M059J (cell line): ENCODE data around the gene ENDOV. TPM values are rescaled to one million over a fixed set of nuclear protein-coding genes. Genes with fewer than 3 reads are reported as not detected.
A peak's percentile ranks its signal among the peaks of the same experiment; 100 is the strongest.

Experiments
- DNase-seq: peaks from one replicate; pipeline ENCODE4 v3.0.0-alpha.2; 2012; ENCODE audit warnings: low read depth
- total RNA-seq: library from RNA; depleted of rRNA; stranded (reverse); fragments of >200 nt; shearing (Covaris generic); gene quantifications from 2 replicates; pipeline ENCODE4 v1.2.3, GENCODE V29; 2014

Gene ENDOV
- total RNA-seq, 1 experiment from 2014 or later: 18.8 TPM

DNA sequence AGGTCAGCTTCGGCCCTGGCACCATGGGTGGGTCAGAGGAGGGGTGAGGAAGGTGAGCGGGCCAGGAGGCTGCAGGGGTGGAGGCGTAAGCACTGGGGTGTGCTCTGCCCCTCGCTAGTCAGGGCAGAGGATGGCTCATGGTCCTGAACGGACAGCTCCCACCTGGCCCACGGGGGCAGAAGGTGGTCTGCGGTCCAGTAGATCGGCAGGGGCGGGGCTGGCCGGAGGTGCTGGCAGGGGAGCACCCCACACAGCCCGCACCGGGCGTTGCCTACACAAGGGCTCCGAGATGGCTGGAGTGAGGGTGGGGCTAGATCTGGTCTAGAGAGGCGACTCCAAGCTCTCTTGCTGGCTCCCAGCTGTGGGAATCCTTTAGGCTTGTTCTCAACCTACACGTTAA is 53.3 kb downstream of the ENDOV start:
- no peak for DNase-seq

DNA sequence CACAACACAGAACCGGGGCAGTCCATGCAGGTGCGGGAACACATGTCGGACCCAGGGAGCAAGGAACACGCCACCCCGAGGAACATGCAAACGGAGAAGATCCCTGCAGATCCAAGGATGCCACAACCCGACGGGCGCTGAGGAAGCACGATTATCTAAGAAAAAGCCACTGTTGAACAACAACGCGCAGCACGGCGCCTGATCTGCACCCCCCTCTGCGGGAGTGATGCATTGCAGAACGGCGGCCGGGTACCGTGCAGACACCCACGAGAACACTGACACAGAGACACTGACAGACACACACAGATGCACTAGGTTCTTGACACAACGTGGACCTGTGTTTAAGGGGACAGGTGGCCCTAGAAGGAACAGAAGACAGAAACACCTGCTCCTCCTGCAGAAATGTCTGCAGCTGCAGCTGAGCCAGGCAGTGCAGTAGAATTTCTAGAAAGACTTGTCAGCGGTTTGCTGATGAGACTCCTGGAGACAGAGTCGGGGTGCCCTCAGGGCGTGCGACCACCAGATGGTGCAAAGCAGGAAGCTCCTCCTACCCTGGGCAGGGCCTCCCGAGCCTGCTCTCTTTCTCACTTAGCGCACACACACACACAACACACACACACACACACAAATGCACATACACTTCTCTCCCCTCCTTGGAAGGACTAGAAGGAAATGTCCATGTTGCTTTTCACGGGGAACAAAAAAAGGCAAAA is 54.0 kb downstream of the ENDOV start:
- no peak for DNase-seq

DNA sequence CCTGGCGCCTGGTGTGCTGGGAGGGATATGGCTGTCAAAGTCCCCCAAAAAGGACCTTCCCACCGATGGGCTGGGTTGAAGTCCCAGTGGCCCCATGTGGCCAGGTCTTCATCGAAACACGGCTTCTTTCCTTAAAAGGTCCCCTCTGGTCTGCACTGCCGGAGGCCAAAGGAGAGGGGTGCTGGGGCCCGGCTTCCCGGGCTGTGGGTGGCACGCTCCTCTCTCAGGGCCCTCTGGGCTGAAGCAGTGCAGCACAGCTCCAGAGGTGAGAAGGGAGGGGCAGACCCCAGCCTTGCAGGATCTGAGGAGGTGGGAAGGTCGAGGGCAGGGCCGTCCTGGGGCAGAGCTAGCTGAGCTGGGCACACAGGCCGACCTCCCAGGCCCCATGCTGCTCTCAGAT is 54.7 kb downstream of the ENDOV start:
- no peak for DNase-seq

DNA sequence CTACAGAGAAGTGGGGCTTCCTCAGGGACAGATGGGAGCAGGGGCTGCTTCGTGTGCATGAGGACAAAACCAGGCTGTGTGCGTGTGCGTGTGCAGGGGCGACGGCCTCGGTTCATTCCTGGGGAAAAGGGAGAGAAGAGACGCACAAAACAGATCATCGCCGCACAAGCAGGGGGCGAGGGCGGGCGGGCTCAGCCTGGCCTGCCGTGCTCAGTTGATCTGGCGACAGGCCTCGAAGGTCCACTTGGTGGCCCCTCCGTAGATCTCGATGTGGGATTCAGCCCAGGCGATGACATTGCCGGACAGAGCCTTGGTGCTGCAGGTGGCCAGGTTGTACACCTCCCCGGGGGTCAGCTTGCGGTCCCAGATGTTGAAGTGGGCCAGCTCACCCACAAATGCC is 55.6 kb downstream of the ENDOV start:
- DNase-seq: no peak

DNA sequence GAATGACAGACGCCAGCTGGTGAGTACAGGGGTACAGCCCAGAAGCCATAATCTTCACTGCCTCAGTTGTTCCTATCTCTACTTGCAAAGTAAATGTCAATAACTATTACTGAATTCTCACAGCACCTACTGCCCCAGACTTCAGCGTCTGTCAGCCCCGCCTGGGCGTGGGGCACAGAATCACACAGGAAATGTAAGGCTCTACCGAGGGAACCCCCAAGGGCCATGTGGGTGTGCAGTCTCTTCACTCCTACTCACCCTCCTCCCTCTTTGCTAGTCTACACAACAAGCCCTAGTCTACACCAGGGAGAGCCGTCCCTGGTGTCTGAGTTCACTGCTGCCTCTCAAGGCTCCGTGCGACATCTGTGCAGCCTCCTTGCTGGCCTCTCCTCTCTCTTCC is 57.0 kb downstream of the ENDOV start:
- no peak for DNase-seq

DNA sequence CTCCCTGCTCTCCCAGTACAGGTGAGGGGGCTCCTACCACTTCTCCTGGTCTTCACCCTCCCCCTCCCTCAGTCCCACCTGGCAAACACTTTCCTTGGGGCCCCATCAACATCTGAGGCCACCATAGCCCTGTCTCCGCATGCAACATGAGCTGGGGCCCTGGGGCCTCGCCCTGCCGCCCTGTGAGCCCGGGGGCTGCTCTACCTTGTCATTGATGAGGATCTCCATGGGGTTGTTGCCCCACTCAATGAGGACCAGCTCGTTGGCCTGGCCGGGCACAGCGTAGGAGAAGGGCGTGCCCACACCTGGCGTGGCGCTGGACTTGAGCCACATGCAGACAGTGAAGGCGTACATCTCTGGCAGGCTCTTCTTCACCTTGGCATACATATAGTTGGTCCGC is 58.0 kb downstream of the ENDOV start:
- DNase-seq: no peak

DNA sequence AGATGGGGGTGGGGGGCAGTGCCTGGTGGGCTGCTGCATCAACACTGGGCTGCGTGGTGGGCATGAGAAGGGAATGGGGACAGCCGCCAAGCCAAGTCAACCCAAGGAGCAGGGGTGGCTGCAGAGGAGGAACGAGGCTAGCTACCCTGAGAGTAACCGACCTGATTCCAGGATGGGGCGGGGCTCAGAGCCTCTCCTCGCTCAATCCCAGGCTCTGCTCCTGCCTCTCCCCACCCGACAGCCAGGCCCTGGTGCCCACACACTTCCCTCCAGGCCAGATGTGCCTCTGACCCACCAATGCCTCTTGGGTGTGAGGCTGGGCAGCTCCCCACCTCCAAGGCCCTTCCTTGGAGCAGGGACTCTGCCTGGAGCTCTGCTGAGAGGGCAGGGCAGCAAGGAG is 58.7 kb downstream of the ENDOV start:
- DNase-seq: no peak

DNA sequence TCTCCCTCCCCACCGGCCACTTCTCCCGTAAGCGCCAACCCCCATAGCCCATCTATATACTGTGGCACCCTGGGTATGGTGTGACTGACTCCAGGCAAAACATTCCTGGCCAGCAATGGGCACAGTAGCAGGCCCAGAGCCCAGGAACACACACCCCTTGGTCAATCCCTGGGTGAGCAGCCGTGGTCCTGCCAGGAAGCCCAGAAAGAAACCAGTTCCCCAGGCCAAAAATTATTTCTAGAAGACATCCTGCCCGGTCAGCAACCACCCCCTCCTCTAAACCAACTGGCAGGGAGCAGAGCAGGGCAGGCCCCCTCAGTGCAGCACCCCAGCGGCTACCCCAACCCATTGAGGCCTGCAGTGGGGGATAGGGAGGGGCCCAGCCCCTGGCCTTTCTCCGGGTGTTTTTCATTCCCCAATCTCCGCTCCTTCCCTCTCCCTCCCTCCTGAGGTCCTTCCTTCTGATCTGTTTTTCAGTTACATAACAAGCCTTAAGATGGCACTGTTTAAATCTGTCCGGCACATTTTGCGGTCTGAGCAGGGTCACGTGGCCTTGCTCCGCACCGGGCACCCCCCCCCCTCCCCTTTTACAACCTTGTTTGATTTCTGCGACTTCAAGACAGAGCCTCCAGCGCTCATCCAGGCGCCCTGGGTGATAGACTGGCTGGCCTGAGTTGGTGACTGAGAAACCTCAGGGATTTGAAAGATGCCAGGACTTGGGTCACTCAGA is 59.4 kb downstream of the ENDOV start:
- DNase-seq: peak; percentile 61

DNA sequence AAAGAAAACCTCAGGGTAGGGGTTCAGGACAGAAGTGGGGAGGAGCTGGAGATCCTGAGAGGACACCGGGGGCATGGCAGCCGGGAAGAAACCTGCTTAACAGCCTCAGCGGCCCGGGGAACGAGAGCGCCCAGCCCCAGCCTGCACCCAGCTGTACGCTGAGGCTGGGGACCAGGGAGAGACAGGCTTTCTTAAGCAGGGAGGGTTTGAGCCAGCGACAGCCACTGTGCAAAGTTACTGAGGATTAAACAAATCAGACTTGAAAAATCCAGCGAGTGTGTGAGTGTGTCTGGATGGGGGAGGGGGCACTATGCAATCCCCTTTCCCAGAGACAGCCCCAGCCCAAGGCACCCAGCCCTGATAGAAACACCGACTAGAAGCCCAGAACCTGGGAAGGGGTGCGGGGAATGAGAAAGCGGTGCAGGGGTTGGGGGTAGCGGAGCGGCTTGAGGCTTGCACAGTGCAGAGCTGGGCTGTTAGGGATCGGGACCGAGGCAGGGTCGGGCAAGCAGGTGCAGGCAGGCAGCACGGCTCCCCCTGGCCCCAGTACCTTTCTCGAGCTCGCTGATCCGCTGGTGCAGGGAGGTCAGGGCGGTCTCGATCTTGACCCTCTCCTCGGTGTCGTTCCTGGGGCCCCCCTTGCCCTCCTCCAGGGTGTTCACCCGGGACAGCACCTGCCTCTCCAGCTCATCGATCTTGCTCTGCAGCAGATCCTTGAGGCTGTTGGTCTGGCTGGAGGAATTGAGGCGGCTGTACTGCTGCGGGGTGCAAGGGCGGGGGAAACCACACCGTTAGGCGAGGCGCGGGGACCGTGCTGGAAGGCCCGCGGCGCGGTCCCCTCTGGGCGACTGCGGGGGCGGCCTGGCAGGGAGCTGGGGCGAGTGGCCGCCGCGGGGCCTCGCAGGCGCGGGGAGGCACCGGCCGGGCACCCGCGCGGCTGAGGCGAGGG is 60.3 kb downstream of the ENDOV start:
- DNase-seq: no peak

DNA sequence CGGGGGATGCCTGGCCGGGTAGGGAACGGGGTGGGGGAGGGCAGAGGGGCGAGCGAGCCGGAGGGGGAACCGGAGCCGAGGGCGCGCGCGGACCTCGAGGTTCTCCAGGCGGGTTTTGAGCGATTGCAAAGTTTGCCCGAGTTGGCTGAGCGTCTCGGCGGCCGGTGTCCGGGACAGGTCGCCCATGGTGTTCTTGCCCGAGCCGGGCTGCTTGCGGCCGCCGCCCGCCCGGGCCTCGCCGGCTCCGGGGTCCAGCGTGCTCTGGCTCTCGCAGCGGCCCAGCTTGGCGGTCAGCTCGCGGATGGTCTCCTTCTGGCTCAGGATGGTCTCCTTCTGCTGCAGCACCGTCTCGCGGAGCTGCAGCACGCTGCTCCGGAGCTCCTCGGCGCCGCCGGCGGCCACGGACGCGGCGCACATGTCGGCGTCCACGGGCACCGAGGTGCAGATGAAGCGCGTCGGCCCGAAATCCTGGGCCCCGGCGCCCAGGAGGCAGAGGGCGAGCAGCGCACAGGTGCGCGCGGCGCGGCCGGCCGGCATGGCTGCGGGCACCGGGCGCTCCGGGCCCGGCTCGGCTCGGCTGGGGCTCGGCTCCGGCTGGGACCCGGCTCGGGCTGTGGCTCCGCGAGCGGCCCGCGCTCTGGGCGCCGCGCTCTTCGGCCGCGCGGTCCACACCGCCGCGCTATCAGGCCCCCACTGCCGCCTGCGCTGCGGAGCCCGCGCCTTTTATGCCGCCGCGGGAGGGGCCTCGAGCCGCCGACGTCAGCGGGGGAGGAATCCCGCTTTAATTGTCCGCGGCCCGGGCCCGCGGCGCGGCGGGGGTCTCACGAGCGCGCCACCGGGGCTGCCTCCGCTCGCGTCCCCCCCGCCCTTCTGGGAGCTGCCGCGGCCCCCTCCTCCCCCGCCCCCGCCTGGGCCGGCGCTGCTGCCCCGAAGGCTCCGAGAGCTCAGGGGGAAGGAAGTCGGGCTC is 61.2 kb downstream of the ENDOV start, which contains the start of gene NPTX1:
Gene NPTX1 (minus strand): TSS at position 698 of the 967 bp plus-strand sequence. CDS start 161 bp downstream, at position 537.
- peak; percentile 18 for DNase-seq

DNA sequence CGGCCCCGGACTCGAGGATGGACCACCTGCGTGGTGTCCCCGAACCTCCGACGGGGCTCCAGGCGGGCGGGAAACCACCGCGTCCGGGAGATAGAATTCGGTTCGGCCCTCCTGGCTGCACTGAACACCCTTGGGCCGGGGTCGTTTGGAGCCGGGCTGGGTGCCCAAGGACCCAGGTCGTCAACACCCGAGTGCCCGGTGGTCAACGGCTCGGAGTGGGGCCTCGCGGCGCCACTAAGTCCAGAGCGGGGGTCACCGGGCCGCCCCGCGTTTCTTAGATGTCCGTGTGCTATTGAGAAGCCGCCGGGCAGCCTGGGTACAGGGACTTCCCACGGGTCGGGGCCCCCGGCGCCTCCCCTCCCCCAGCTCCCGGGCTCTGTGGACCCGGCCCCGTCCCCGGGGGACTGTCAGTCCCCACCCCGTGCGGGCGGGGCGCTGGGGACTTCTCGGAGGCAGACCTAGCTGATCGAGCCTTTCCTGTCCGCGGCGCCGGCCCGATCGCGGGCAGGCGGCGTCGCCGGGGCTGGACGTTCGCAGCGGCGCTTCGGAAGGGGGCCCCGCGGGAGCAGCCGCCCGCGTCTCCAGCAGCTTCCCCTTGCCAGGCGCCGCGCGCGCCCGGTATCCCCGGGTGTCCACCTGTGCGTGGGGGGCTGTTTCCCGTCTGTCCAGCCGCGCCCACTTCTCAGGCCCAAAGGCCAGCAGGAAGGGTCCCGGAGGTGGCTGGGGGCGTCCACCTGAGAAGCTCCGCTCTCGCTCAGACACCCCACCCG is 62.1 kb downstream of the ENDOV start:
- DNase-seq: no peak

DNA sequence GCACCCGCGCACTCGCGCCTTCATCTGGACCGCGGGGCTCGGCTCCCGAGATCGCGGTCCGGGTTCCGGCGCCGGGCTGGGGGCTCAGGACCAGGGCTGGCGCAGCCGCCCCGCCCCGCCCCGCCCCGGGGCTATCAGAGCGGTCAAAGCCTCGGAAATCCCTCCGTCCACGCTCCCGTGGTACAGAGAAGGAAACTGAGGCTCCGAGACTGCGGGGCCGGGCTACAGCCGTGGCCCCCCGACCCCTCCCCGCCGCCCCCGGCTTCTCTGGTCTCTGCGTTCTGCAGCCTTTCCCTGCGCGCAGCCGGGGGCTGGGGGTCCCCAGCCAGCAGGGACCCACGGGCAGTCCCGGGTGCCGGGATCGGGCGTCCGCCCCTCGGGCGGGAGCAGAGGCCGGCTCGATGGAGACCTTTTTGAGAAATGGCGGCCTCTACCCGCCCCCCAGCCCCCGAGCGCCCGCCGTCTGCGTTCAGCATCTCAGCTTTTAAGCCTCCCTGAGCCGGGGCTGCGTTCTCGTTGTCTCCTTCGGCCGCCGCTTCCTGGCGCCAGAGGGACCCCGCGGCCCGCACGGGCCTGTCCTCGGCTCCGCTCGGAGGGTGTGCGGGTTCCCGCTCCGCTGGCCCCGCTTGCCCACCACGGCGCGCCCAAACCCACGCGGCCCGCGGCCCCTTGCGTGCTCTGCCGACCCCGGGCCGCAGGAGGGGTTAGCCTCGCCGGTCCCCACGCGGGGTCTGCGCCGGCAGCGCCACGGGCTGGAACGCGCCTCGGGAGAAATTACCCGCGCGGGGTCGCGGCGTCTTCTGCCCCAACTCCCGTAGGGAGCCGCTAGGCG is 62.9 kb downstream of the ENDOV start:
- no peak for DNase-seq

DNA sequence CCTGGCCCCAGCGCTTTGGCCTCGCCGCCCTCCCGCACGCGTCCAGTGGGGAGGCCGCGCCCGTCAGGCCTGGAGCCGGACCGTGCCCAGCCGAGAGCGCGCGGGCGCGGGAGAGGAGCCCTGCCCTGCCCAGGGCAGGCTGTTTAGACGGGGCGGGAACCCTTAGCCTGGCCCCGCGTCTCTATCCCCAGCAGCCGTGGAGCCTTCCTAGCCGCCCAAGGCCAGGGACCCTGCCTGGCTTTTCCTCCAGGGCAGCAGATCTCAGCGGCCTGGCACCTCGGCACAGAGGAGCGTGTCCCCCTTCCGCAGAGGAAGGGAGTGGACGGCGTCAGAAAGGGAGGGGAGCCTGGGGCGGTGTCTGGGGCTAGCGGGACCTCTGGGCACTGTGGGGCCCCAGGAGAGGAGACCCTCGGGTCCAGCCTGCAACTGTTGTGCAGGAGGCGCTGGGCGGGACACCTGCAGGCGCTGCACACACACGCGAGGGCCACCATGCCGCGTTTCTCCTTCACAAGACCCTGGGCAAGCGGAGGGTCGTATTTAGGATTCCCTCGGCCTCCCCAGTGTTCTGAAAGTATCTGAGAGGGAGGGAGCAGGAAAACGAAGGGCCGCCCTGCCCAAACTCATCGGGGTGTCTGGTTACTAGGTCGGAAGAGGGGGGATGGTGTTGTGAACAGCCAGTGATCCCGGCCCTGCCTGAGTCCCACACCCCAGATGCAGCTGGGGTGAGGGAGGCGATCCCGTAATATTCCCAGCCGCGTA is 63.7 kb downstream of the ENDOV start:
- DNase-seq: no peak

DNA sequence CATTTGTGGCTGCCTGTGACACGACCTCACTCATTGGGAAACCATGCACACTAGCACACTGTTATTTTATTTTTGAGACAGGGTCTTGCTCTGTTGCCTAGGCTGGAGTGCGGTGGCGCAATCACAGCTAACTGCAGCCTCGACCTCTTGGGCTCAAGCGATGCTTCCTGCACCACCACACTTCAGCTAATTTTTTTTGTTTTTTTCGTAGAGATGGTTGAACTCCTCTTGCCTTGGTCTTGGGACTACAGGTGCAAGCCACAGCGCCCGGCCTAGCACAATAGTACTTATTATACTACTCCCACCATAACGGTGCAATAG is 64.2 kb downstream of the ENDOV start:
- DNase-seq: no peak

DNA sequence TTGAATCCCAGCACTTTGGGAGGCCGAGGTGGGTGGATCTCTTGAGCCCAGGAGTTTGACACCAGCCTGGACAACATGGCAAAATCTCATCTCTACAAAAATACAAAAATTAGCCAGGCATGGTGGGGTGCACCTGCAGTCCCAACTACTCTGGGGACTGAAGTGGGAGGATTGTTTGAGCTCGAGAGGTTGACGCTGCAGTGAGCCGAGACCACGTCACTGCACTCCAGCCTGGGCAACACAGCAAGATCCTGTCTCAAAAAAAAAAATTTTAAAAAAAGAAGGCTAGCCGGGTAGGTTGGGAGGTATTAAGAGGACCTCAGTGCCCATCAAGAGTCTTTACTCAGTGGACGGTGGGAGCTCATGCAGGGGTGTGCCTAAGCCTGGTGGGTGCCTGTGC is 65.3 kb downstream of the ENDOV start:
- no peak for DNase-seq

DNA sequence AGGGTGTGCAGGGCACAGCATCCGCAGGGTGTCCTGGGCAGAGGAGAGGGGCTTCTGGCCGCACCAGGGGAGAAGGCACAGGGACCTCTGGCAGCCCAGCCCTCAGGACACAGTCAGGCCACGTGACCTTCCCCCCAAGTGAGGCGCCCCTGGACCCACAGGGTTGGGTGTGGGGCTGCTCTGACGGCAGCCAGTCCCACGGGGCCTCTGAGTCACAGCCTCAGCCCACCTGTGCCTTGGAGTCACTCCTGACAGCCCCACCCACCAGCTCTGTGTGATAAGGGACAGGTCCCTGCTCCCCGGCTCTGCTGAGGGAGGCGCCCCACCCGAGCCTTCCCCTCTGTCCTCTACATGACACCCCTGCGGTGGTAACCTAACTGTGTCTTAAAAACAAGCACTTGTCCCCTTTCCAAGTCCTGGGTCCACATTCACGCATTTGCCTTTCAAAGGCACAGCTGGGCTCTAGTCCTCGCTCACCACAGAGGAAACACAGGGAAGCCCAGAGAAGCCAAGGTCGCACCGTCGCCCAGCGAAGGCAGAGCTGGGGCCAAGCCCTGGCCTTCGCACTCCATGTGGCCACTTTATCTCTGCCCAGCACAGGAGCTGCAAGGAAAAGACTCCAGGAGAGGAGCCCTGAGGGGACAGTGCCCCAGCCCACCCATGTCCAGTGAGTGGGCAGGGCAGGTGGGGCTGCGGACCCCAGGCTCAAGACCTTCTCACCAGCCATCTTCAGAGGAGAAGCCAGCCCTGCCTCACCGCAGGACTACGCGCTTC is 66.5 kb downstream of the ENDOV start:
- DNase-seq: no peak

DNA sequence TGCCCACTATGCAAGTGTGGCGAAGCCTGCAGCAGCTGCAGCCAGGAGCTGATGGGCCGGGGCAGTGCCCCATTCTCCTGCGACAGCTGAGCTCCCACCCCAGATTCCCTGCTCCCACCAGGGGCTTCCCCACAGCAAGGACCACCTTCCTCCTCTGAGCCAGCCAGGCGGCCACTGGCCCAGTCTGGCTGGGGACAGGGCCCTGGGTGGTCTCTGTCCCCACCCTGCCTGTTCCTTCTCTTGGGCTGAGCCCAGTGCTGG is 67.0 kb downstream of the ENDOV start:
- no peak for DNase-seq

DNA sequence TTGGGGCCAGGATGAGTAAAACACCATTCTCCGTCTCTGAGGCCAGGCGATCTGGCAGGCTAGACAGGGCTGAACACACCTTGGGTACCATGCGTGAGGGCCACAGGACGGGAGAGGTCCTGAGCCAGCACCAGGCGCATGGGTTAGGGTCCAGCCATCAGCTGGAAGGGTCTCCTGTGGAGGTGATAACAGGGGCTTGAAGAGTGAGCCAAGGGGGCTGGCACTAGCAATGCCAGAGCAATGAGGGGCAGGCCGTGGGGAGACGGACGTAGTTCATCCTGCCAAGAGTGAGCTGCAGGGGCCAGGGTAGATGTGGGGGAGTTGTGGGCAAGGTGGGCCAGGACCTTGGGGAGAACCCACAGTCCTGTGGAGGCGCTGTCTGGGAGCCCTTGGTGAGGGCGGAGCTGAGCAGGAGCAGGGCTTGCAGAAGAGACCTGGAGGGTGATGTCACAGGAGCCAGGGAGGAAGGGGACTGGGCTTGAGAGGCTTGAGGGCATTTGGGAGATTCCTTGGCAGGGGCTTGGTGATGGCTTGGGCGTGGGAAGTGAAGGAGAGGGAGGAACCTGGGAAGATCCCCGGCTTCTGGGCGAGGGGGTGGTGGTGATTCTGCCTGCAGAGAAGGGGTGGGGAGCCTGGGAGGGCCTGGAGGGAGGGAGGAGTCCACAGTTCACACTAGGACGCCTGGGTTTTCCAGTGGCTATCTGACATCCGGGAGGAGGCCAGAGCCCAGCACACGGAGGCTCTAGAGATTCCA is 67.8 kb downstream of the ENDOV start:
- peak; percentile 38 for DNase-seq
